NB4 (cell line): ENCODE results near the gene TTC1.

Experiments used
- DNase-seq: peaks from one replicate; pipeline ENCODE4 v3.0.0; 2010; ENCODE audit warnings: low read depth
- H3K4me3 ChIP-seq: one replicate; pipeline ENCODE4 v1.5.1; 2011; ENCODE audit warnings: mild to moderate bottlenecking, low read depth, low read length, moderate library complexity
- CTCF ChIP-seq: IDR thresholded peaks from one replicate; pipeline ENCODE4 v1.5.1; 2012; ENCODE audit warnings: low read depth, low read length
- MAX ChIP-seq: IDR thresholded peaks from 2 replicates; pipeline ENCODE4 v1.6.1; 2011; ENCODE audit warnings: low read depth, low read length
- MYC ChIP-seq: IDR thresholded peaks from 2 replicates; pipeline ENCODE4 v1.6.1; 2011; ENCODE audit warnings: low read depth, low read length
- POLR2A ChIP-seq: IDR thresholded peaks from 2 replicates; pipeline ENCODE4 v1.6.1; 2011; ENCODE audit warnings: mild to moderate bottlenecking; ENCODE audit not compliant: insufficient read length; ENCODE audit errors: extremely low read depth

TTC1 gene

GRCh38 chr5:159975462-159976019 lies 33.4 kb upstream of the TTC1 start:
- no peak overlapping the region for H3K4me3 ChIP-seq
- TF ChIP-seq MYC (no peak), POLR2A (no peak), CTCF (no peak), MAX (no peak)
- DNase-seq = peak; percentile 9

- TF ChIP-seq MYC (no peak), CTCF (no peak), MAX (no peak), POLR2A (no peak)
- no peak for DNase-seq
- H3K4me3 ChIP-seq = no peak overlapping the region
These were observed 32.0 kb upstream of the TTC1 start for GRCh38 chr5:159976921-159977320.

- no peak for DNase-seq
- TF ChIP-seq CTCF = no peak
- TF ChIP-seq MAX = no peak
- TF ChIP-seq MYC = no peak
- no peak for TF ChIP-seq POLR2A
- no peak overlapping the region for H3K4me3 ChIP-seq
These were observed 30.6 kb upstream of the TTC1 start for GRCh38 chr5:159978358-159978757.

- no peak for DNase-seq
- H3K4me3 ChIP-seq = no peak overlapping the region
- TF ChIP-seq MAX (no peak), MYC (no peak), POLR2A (no peak), CTCF (no peak)
These were observed 26.3 kb upstream of the TTC1 start for GRCh38 chr5:159982421-159983173.

- DNase-seq = peak; percentile 81
- TF ChIP-seq MYC (peak; percentile 46; the same call in 1 of the 2 replicates), MAX (peak; percentile 49; the same call in 1 of the 2 replicates), POLR2A (no peak), CTCF (peak; percentile 70)
- no peak overlapping the region for H3K4me3 ChIP-seq
These were observed 21.8 kb upstream of the TTC1 start for GRCh38 chr5:159987031-159987674.
